HG03558 (cell line): ENCODE results near the gene HMGCLL1.

Experiments used
- ATAC-seq: cut with Tn5 transposase; IDR thresholded peaks from one replicate; pipeline ENCODE4 v1.9.1; 2021; ENCODE audit warnings: moderate number of reproducible peaks; ENCODE audit not compliant: unreplicated experiment; ENCODE audit errors: extremely low read depth

Gene HMGCLL1

GRCh38 chr6:55536391-55536956 lies 42.5 kb downstream of the HMGCLL1 start:
- ATAC-seq: no peak

DNA sequence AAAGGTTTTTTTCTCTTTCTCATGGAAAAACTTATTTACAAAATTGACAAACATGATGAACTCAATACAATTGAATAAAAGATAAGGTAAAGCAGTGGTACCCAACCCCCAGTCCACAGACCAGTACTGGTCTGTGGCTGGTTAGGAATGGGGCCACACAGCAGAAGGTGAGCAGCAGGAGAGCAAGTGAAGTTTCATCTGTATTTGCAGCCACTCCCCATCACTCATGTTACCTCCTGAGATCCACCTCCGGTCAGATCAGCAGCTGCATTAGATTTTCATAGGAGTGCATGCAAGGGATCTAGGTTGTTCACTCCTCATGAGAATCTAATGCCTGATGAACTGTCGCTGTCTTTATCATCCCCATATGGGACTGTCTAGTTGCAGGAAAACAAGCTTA lies 47.5 kb downstream of the HMGCLL1 start:
- ATAC-seq: no peak

DNA sequence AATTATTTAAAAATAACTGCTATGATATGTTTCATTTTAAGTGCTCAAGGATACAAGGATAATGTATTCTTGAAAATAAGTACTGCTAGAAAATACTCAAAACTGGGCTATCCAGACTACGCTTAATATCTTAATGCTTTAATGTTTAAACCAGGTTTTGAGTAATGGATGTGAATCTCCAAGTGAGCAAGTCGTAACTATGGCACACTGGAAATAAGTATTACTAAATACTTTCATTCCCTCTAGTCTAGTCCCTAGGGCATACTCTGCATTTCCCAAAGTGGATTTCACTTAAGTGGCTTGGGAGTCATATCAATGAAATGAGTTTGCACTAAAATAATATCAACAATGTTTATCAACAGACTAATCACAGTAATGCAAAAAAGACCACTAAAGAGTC lies 48.1 kb downstream of the HMGCLL1 start:
- ATAC-seq: no peak

GRCh38 chr6:55528624-55529023 lies 50.4 kb downstream of the HMGCLL1 start:
- no peak for ATAC-seq

DNA sequence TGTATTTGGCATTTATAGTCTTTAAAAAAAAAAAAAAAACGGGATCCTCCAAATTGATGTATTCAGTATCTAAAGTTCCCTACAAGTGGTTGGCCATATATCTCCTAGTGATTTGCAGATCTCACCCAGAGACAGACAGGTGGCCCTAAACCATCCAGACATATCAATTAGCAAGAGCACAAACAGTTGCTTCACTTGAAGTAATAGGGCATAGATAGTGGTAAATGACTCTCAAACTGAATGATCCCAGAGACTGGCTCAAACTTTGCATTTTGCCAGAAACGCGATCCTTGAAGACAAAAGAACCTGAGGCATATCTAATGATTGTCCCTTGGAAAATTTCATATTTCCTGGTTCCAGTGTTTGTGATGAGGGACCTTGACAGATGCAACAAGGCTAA lies 54.6 kb downstream of the HMGCLL1 start:
- ATAC-seq: no peak

DNA sequence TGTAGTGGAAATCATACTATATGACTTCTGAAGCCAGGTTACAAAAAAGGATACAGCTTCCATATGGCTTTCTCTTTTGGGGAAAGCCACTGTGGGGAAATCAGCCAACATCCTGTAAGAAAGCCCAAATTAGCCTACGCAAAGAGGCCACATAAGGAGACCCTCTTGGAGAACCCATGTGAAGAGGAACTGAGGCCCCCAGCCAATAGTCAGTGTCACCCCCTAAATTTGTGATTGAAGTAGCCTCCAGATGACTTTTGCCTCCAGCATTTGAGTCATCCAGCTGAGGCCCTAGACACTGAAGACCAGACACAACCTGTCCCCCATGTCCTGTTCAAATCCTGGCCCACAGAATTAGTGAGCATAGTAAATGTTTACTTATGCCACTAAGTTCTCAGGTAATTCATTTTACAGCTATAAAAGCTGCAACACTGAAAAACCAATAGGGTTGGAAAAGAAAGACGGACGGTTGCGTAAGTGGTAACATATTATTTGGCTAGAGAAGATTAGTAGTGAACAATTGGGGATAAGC lies 60.4 kb downstream of the HMGCLL1 start:
- ATAC-seq: no peak

DNA sequence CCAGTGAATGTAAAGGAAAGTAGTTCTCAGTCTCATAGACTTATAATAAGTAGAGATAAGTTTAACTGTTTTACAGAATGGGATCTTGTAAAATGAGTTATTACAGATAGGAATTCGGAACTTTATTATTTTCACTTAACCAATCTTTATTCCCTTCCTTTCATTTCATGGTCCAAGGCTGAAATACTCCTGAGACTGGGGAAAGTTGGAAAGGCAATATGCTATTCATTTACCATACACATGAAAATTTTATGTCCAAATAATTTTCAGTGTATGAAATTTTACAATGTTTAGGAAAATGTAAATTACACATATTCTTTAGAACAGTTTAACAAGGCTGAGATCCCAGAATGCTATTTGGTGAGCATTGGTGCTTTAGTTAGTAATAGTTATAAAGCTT lies 62.3 kb downstream of the HMGCLL1 start:
- ATAC-seq: no peak

GRCh38 chr6:55512904-55513303 lies 66.1 kb downstream of the HMGCLL1 start:
- ATAC-seq: no peak

DNA sequence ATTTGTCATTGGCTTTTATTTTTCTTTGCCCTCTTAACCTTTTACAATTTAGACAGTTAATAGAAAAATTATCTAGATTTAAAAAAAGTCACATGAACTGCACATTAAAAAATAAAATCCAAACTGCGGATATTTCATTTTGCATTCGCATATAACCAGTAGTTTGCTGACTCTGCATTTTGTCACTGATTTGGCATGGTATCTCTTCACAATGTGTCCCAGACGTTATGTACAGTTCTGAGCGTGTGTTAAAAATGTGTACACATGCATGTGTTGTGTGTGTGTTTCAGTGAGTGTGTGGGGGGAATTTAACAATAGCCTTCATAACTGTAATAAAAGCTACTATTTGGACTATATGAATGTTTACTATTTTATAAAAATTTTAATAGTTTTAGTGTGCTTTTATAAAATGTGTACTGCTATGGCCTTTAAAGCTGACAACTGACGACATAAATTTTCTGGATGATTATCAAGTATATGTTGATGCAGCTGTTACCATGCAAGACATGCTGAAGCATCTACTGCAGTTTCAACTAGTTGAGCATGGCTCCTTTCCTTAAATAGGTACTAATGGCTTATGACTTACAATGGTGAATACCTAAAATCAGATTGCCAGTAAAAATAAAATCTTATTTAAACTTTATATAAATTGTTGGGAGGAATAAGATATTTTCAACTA lies 67.7 kb downstream of the HMGCLL1 start:
- ATAC-seq: no peak

GRCh38 chr6:55499591-55499990 lies 79.4 kb downstream of the HMGCLL1 start:
- ATAC-seq: no peak

DNA sequence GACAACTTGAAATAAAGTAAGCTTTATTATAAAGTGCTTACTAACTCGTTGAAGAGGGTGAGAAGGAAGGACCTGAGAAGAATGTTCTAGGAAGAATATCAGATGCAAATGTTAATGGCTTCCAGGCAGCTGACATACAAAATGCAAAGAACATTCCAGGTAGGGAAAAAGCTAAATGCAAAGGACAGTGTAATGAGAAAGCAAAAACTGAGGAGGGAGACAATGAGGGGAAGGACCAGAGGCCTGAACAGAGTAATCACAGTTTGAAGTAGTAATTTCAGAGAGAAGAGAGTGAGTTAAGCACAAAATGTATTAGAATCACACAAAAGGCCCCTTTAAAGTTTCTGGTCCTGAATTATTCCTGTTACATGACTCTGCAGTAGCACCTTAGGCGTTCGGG lies 81.3 kb downstream of the HMGCLL1 start:
- no peak for ATAC-seq

- no peak for ATAC-seq
Observed at GRCh38 chr6:55496201-55496600, 82.8 kb downstream of the HMGCLL1 start.

GRCh38 chr6:55495277-55495676 lies 83.7 kb downstream of the HMGCLL1 start:
- no peak for ATAC-seq

DNA sequence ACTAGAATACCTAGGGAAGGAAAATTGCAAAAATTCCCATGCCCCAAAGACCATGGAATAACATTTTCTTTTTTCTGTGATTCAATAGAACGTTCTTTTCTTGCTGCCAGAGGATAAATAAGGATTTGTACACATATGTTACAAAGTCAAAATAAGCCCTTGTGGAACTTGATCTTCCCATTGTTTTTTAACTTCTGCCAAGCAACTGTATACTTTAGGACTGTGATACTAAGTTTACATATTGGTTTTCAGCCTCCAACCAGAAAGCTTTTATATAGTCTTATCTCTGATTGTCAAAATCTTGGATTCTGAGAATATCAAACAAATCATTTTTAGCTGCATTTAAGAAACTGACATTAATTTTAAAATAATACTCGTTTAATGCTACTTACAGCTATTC lies 84.6 kb downstream of the HMGCLL1 start:
- ATAC-seq: no peak

DNA sequence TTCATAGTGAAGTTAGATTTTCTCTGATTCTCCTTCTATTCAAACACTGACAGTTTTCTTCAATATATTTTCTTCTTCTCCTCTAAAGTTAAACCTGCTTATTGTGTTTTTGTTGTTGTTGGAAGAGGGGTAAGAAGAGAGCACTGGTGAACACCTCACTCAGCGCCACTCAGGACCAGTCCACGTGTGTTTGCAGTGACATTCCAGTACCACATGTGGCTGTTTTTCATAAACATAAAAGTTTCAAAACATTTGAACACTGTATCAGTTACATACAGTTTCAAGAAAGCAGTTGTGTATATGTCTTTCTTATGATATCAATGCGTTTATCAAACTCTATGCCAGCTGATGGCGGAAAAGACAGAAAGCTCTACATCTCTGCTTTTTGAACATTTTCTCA lies 86.7 kb downstream of the HMGCLL1 start:
- no peak for ATAC-seq

DNA sequence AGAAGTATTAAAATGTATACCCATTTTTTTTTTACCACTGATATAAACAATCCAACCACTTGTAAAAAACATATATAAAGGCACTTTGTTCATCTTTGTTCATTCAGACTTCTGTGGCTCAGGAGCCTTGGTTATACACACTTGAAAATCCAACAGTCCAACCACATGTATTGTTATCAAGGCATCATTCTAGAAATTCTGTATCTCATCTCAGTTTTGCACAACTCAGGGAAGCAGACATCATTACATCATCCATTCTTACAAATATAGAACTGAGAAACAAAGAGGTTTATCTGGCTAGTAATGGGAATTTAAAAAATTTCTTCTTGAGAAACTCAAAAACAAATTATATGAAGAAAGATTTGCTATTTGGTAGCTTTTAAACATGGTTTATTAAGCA lies 88.1 kb downstream of the HMGCLL1 start:
- no peak for ATAC-seq

DNA sequence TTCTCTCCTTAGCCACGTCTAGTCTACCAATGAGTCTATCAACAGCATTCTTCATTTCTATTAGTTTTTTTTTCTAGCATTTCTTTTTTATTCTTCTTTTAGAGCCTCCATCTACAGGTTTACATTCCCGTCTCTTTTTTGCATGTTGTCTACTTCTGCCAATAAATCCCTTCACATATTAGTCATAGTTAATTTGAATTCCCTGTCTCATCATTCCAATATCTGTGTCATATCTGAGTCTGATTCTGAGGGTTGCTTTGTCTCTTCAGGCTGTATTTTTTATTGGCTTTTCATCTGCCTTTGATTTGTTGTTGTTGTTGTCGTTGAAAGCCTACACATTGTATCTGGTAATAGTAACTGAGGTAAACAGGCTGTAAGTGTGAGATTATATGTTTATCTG lies 104.6 kb downstream of the HMGCLL1 start:
- no peak for ATAC-seq

GRCh38 chr6:55473722-55474121 lies 105.3 kb downstream of the HMGCLL1 start:
- no peak for ATAC-seq

DNA sequence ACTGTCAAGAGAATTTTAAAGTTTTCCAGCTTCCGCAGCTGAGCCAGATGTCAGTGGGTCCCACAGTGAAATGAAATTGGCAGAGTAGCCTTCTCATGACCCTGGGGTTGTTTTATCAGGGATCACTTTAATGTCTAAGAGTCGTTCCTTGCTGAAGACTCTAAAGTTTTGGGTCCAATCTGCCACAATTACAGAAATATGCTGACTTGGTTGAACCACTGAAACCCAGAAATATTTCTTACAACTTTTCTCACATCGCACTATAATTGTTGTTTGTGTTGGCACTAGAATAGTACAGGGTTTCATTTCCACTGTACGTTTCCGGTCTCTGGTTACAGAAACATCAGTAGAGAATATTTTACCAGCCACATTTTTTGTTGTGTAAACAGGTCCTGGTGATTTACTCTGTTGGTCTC lies 109.0 kb downstream of the HMGCLL1 start:
- no peak for ATAC-seq

DNA sequence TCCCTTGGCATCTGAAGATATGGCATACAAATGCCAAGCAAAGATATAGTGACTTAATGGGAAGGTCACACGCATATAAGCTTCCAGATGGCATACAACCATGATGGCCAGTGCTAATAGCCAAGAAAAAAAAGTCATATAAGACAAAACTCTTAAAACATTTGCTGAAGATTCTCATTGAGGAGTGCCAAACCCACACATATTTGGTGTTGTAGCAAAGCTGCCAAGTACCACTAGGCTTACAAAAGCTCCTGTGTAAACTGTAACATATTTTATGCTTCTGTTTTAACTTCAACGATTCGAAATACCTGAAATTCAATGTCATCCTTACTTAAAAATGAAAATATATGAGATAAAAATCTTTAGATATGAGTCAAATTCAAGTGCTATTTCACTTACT lies 123.0 kb downstream of the HMGCLL1 start:
- ATAC-seq: no peak

DNA sequence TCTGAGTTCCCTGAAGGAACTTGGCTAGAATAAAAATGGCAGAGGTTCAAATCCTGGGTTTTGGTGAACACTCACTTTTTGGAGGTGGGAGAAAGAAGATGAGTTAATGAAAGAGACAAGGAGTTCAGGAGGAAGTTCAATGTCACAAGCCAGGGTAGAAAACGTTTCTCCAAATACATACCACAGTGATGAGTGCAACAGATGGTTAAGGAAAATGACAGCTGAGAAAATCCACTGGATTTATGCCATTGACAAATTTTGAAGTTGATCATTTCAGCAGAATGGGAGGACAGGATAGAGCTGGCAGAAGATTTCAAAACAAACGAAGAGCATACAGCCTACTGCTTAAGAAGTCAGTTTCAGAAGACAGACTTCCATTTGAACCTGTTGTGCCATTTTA lies 129.0 kb downstream of the HMGCLL1 start:
- no peak for ATAC-seq

GRCh38 chr6:55449225-55449624 lies 129.8 kb downstream of the HMGCLL1 start:
- ATAC-seq: no peak
